HCT116 (cell line): ENCODE results near the gene EPS8. TPM values are rescaled to one million over a fixed set of nuclear protein-coding genes. Genes with fewer than 3 reads are reported as not detected.

Experiments
- ATAC-seq: fragments of 200-7000 bp; cut with Tn5 transposase; 2 replicates; pipeline ENCODE4 v1.9.1; 2020; ENCODE audit warnings: mild to moderate bottlenecking, moderate library complexity
- BruUV-seq: library from RNA; stranded (reverse); fragments of 400-500 nt; replicated peaks from 2 replicates; lab custom pipeline; 2021; lab: Mats Ljungman, UMichigan
- CTCF ChIA-PET: fragments of 300-600 bp; sonication (Branson Sonifier 250); formaldehyde crosslinking; loops from one replicate; lab custom pipeline; 2021; ENCODE audit warnings: antibody characterized with exemption; lab: Charles Lee
- POLR2A ChIA-PET: fragments of 300-600, 350-600 bp; sonication (Branson Sonifier 250); formaldehyde crosslinking; loops from one replicate; lab custom pipeline; 2021; ENCODE audit warnings: antibody characterized with exemption; lab: Charles Lee
- RAD21 ChIA-PET, 2 experiments: fragments of 300-600 bp; sonication (Branson Sonifier 250); formaldehyde crosslinking; loops; one replicate each; lab custom pipeline; 2023; ENCODE audit warnings: low total read pairs in 2 of 2; ENCODE audit not compliant: uncharacterized antibody in 2 of 2, unreplicated experiment in 2 of 2, low non-redundant PET in 1 of 2; lab: Charles Lee
- DNase-seq: peaks from one replicate; pipeline ENCODE4 v3.0.0-alpha.2; 2010; ENCODE audit warnings: low read depth, low spot score
- H2AFZ ChIP-seq: fragments of 200-600 bp; shearing (Covaris generic), sonication (generic); 2 replicates; pipeline ENCODE4 v1.6.1; 2017; ENCODE audit warnings: low read depth, mixed run types, mixed read lengths, antibody characterized with exemption, low read length; ENCODE audit not compliant: poor library complexity, severe bottlenecking
- H3K27ac ChIP-seq: 2 replicates; pipeline ENCODE4 v1.5.1; 2012; ENCODE audit warnings: low read depth, low read length
- H3K27me3 ChIP-seq: fragments of 200-600 bp; sonication (generic); 2 replicates; pipeline ENCODE4 v1.6.1; 2016; ENCODE audit warnings: mixed run types, low read length, mixed read lengths; ENCODE audit not compliant: insufficient read depth
- H3K36me3 ChIP-seq, 2 experiments: fragments of 200-500 bp in 1 of 2; fragments of 200-600 bp in 1 of 2; sonication (Bioruptor generic) in 1 of 2; sonication (generic) in 1 of 2; 2 replicates each; pipeline versions ENCODE4 v1.5.1 to v1.6.1; 2014 to 2016; ENCODE audit warnings: low read length in 2 of 2, inconsistent platforms in 1 of 2, mixed read lengths in 1 of 2, mixed run types in 1 of 2; ENCODE audit not compliant: insufficient read depth in 2 of 2, control insufficient read depth in 1 of 2
- H3K4me1 ChIP-seq, 2 experiments: fragments of 200-600 bp in 1 of 2; sonication (generic) in 1 of 2; 2 replicates each; pipeline versions ENCODE4 v1.5.1 to v1.6.1; 2012 to 2017; ENCODE audit warnings: low read length in 2 of 2, inconsistent platforms in 1 of 2, mild to moderate bottlenecking in 1 of 2, mixed read lengths in 1 of 2, mixed run types in 1 of 2, moderate library complexity in 1 of 2; ENCODE audit not compliant: insufficient read depth in 2 of 2, control insufficient read depth in 1 of 2
- H3K4me2 ChIP-seq: fragments of 200-600 bp; sonication (generic); 2 replicates; pipeline ENCODE4 v1.6.1; 2017; ENCODE audit warnings: mixed run types, low read length, mixed read lengths
- H3K4me3 ChIP-seq, 2 experiments: fragments of 200-600 bp in 1 of 2; sonication (generic) in 1 of 2; replicated peaks in 1 of 2; 2 replicates each; pipeline ENCODE4 v1.5.1; 2011 to 2016; ENCODE audit warnings: low read length in 2 of 2, control low read depth in 1 of 2, low read depth in 1 of 2, mild to moderate bottlenecking in 1 of 2, mixed read lengths in 1 of 2, mixed run types in 1 of 2
- H3K79me2 ChIP-seq: fragments of 200-600 bp; sonication (generic); 2 replicates; pipeline ENCODE4 v1.6.1; 2017; ENCODE audit warnings: mild to moderate bottlenecking, mixed run types, low read length, moderate library complexity, mixed read lengths; ENCODE audit not compliant: insufficient read depth
- H3K9ac ChIP-seq: fragments of 200-600 bp; sonication (generic); 2 replicates; pipeline ENCODE4 v1.6.1; 2016; ENCODE audit warnings: low read length, mixed read lengths
- H3K9me2 ChIP-seq: fragments of 200-600 bp; sonication (generic), shearing (Covaris generic); 2 replicates; pipeline ENCODE4 v1.6.1; 2017; ENCODE audit warnings: mixed run types, mild to moderate bottlenecking, moderate library complexity; ENCODE audit not compliant: insufficient read depth
- H3K9me3 ChIP-seq, 2 experiments: fragments of 200-500 bp in 1 of 2; fragments of 200-600 bp in 1 of 2; sonication (Bioruptor generic) in 1 of 2; sonication (generic) in 1 of 2; 2 replicates each; pipeline ENCODE4 v1.6.1; 2014 to 2017; ENCODE audit warnings: low read length in 2 of 2, mixed read lengths in 2 of 2, inconsistent platforms in 1 of 2, low read depth in 1 of 2, mild to moderate bottlenecking in 1 of 2, mixed run types in 1 of 2, moderate library complexity in 1 of 2; ENCODE audit not compliant: control insufficient read depth in 1 of 2, insufficient read depth in 1 of 2
- H4K20me1 ChIP-seq: fragments of 200-600 bp; sonication (generic), shearing (Covaris generic); 2 replicates; pipeline ENCODE4 v1.6.1; 2017; ENCODE audit warnings: mixed run types, mild to moderate bottlenecking, moderate library complexity; ENCODE audit not compliant: insufficient read depth
- CBX3 ChIP-seq: IDR thresholded peaks from 2 replicates; pipeline ENCODE4 v1.6.1; 2012; ENCODE audit warnings: low read depth
- ELF1 ChIP-seq: IDR thresholded peaks from 2 replicates; pipeline ENCODE4 v1.6.1; 2012; ENCODE audit warnings: low read depth, borderline replicate concordance
- EZH2 ChIP-seq: fragments of 200-600 bp; sonication (generic); IDR thresholded peaks from 2 replicates; pipeline ENCODE4 v1.6.1; 2017; ENCODE audit warnings: antibody characterized with exemption, mixed run types
- EZH2phosphoT487 ChIP-seq: fragments of 200-600 bp; IDR thresholded peaks from 2 replicates; pipeline ENCODE4 v1.6.1; 2018; ENCODE audit warnings: antibody characterized with exemption, borderline replicate concordance
- FOSL1 ChIP-seq: IDR thresholded peaks from 2 replicates; pipeline ENCODE4 v1.6.1; 2012; ENCODE audit warnings: low read depth
- POLR2A ChIP-seq: IDR thresholded peaks from 2 replicates; pipeline ENCODE4 v1.7.0; 2011; ENCODE audit warnings: borderline replicate concordance; ENCODE audit not compliant: insufficient read depth, insufficient read length; ENCODE audit errors: extremely low read depth
- SIN3A ChIP-seq: IDR thresholded peaks from 2 replicates; pipeline ENCODE4 v1.6.1; 2012; ENCODE audit warnings: low read depth
- TCF7L2 ChIP-seq: IDR thresholded peaks from 2 replicates; pipeline ENCODE4 v1.7.0; 2011; ENCODE audit warnings: borderline replicate concordance, inconsistent platforms; ENCODE audit not compliant: insufficient read depth, insufficient read length; ENCODE audit errors: extremely low read depth
- ZNF274 ChIP-seq: fragments of 200-500 bp; sonication (Bioruptor generic); IDR thresholded peaks from 2 replicates; pipeline ENCODE4 v1.6.1; 2014; ENCODE audit warnings: mild to moderate bottlenecking, low read depth, low read length, inconsistent platforms
- intact Hi-C: fragments of 100-400 bp; cut with micrococcal nuclease; formaldehyde crosslinking; loops from 2 replicates; pipeline ENCODE4 v1.10.0; 2022
- total RNA-seq: library from RNA; stranded (reverse); gene quantifications from one replicate; pipeline ENCODE4 v1.2.1, GENCODE V29; 2021; ENCODE audit not compliant: unreplicated experiment
- TF ChIP-seq, protein P1 (sequence below): IDR thresholded peaks from 2 replicates; pipeline ENCODE4 v1.6.1; 2011; ENCODE audit warnings: mild to moderate bottlenecking, low read length, moderate library complexity; ENCODE audit not compliant: insufficient replicate concordance; ENCODE audit errors: extremely low read depth
- TF ChIP-seq, protein P2 (sequence below): IDR thresholded peaks from 2 replicates; pipeline ENCODE4 v1.6.1; 2012; ENCODE audit warnings: low read depth
- TF ChIP-seq, protein P3 (sequence below): IDR thresholded peaks from 2 replicates; pipeline ENCODE4 v1.6.1; 2012

The EPS8 gene
- total RNA-seq, 1 experiment from 2014 or later: 49.9 TPM

DNA sequence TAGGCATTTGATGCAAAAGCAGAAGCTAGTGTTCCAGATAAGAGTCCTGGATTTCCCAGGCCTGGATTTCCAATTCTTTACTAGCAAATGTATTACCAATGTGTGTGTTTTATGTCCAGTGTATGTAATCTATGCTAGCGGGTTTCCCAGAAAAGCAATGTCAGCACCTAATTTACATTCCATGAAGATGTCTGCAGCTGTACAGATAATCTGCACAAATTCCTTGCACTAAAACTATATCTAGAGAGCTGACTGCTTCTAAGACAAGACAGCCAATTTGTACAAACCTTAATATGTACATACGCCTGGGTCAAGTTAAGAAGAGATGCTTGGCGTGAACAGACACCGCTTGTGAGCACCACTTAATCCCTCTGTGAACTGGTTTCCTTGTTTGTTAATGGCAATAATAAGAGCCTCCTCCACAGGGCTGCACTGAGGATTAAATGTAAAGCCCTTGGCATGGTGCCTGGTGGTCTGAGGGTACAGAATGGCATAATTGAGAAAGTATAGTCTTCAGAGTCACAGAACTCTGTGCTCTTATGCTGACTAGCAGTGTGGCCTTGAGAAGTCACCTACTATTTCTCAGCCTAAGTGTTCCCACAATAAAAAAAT lies 185.6 kb downstream of the EPS8 start:
- H3K27ac ChIP-seq: no peak overlapping the region
- no peaks in the 10 kb centered on the region for H4K20me1 ChIP-seq
- peaks cover 3 to 14% of the 10 kb centered on the region in 2 experiments; a peak in 3 of 4 replicates for H3K4me1 ChIP-seq
- BruUV-seq: no TSS peak
- intact Hi-C loops: no loop called here
- H3K79me2 ChIP-seq: no peaks in the 10 kb centered on the region
- no peak overlapping the region for H3K4me2 ChIP-seq
- no peak overlapping the region for H3K4me3 ChIP-seq
- ATAC-seq: no peak
- H2AFZ ChIP-seq: no peak overlapping the region
- ChIA-PET CTCF (no interaction called here), RAD21 (no interaction called here), POLR2A (no interaction called here)
- no peak for DNase-seq
- no peaks in the 10 kb centered on the region for H3K36me3 ChIP-seq
- H3K9me3 ChIP-seq: no peaks in the 10 kb centered on the region
- no peak overlapping the region for H3K9ac ChIP-seq
- H3K9me2 ChIP-seq: no peaks in the 10 kb centered on the region
- H3K27me3 ChIP-seq: no peaks in the 10 kb centered on the region
- TF ChIP-seq, protein P1, sequence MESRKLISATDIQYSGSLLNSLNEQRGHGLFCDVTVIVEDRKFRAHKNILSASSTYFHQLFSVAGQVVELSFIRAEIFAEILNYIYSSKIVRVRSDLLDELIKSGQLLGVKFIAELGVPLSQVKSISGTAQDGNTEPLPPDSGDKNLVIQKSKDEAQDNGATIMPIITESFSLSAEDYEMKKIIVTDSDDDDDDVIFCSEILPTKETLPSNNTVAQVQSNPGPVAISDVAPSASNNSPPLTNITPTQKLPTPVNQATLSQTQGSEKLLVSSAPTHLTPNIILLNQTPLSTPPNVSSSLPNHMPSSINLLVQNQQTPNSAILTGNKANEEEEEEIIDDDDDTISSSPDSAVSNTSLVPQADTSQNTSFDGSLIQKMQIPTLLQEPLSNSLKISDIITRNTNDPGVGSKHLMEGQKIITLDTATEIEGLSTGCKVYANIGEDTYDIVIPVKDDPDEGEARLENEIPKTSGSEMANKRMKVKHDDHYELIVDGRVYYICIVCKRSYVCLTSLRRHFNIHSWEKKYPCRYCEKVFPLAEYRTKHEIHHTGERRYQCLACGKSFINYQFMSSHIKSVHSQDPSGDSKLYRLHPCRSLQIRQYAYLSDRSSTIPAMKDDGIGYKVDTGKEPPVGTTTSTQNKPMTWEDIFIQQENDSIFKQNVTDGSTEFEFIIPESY: no peak
- TF ChIP-seq CBX3 (no peak), ZNF274 (no peak)

DNA sequence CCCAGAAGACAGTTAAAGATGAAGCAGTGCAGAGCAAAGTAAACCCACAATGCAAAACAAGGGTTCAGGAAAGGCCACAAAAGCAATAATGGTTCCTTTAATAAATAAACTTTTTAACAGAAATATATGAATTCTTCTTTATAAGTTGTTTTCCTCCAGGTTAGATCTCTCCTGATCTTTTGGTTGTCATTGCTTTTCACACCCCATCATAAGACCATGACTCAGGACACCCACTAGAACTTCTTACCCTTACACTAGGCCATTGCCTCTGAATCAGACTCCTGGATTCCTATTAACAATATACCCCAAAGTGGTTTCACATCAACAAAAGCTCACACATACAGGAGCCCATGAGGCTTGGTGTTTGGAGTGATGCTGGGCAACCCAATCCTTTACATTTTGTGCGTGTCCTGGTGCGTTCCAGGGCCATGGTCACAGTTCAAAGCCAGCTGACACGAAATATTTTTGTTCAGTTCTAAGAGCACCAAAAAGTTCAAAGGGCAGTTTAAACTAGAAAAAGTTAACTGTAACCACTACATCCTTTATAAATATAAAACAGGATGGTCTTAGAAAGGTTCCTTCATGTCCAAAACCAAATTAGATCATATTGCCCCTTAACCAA lies 187.0 kb downstream of the EPS8 start:
- Histone ChIP-seq H3K9me3 (no peaks in the 10 kb centered on the region), H3K9me2 (no peaks in the 10 kb centered on the region), H3K27me3 (no peaks in the 10 kb centered on the region), H2AFZ (no peak overlapping the region), H3K79me2 (no peaks in the 10 kb centered on the region), H3K36me3 (no peaks in the 10 kb centered on the region), H3K9ac (no peak overlapping the region), H3K4me2 (no peak overlapping the region), H3K4me3 (no peak overlapping the region), H4K20me1 (no peaks in the 10 kb centered on the region), H3K4me1 (peaks cover 3 to 14% of the 10 kb centered on the region in 2 experiments; a peak in 3 of 4 replicates), H3K27ac (no peak overlapping the region)
- BruUV-seq: no TSS peak
- CTCF ChIA-PET: no interaction called here
- DNase-seq: no peak
- RAD21 ChIA-PET: no interaction called here
- intact Hi-C loops: no loop called here
- POLR2A ChIA-PET: no interaction called here
- no peak for ATAC-seq
- TF ChIP-seq FOSL1 (no peak), EZH2phosphoT487 (no peak), SIN3A (no peak), POLR2A (no peak), EZH2 (no peak), ELF1 (no peak), TCF7L2 (no peak)
- TF ChIP-seq, protein P2, sequence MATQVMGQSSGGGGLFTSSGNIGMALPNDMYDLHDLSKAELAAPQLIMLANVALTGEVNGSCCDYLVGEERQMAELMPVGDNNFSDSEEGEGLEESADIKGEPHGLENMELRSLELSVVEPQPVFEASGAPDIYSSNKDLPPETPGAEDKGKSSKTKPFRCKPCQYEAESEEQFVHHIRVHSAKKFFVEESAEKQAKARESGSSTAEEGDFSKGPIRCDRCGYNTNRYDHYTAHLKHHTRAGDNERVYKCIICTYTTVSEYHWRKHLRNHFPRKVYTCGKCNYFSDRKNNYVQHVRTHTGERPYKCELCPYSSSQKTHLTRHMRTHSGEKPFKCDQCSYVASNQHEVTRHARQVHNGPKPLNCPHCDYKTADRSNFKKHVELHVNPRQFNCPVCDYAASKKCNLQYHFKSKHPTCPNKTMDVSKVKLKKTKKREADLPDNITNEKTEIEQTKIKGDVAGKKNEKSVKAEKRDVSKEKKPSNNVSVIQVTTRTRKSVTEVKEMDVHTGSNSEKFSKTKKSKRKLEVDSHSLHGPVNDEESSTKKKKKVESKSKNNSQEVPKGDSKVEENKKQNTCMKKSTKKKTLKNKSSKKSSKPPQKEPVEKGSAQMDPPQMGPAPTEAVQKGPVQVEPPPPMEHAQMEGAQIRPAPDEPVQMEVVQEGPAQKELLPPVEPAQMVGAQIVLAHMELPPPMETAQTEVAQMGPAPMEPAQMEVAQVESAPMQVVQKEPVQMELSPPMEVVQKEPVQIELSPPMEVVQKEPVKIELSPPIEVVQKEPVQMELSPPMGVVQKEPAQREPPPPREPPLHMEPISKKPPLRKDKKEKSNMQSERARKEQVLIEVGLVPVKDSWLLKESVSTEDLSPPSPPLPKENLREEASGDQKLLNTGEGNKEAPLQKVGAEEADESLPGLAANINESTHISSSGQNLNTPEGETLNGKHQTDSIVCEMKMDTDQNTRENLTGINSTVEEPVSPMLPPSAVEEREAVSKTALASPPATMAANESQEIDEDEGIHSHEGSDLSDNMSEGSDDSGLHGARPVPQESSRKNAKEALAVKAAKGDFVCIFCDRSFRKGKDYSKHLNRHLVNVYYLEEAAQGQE: no peak
- TF ChIP-seq, protein P3, sequence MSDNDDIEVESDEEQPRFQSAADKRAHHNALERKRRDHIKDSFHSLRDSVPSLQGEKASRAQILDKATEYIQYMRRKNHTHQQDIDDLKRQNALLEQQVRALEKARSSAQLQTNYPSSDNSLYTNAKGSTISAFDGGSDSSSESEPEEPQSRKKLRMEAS: no peak
